Islet precursor cell (in vitro differentiated cells): ENCODE results near the gene SFT2D3.
"Not testable (repeated sequence)": the region's sequence is repeated elsewhere in the genome, so short reads cannot be mapped to it uniquely, and the experiment has no call there.

Source experiments
- DNase-seq: peaks from one replicate; pipeline ENCODE4 v3.0.0-alpha.2; 2018

The SFT2D3 gene

GRCh38 chr2:127712999-127713398, 11.7 kb downstream of the SFT2D3 start:
- no peak for DNase-seq

- no peak for DNase-seq
Observed at GRCh38 chr2:127713562-127713961, 12.3 kb downstream of the SFT2D3 start.

- DNase-seq: no peak
Observed at GRCh38 chr2:127715778-127716449, 14.6 kb downstream of the SFT2D3 start.

GRCh38 chr2:127718271-127718670, 17.0 kb downstream of the SFT2D3 start:
- no peak for DNase-seq

GRCh38 chr2:127719301-127720218, 18.3 kb downstream of the SFT2D3 start:
- DNase-seq: no peak

GRCh38 chr2:127721311-127721977, 20.1 kb downstream of the SFT2D3 start:
- DNase-seq: no peak

GRCh38 chr2:127721978-127722355, 20.7 kb downstream of the SFT2D3 start:
- DNase-seq: no peak

GRCh38 chr2:127722807-127723206, 21.5 kb downstream of the SFT2D3 start:
- DNase-seq: no peak

- no peak for DNase-seq
Observed at GRCh38 chr2:127726158-127726880, 25.0 kb downstream of the SFT2D3 start.

- no peak for DNase-seq
Observed at GRCh38 chr2:127733113-127733815, 32.0 kb downstream of the SFT2D3 start.

- no peak for DNase-seq
Observed at GRCh38 chr2:127733816-127734537, 32.7 kb downstream of the SFT2D3 start.

- no peak for DNase-seq
Observed at GRCh38 chr2:127735044-127735443, 33.7 kb downstream of the SFT2D3 start.

GRCh38 chr2:127735537-127736399, 34.5 kb downstream of the SFT2D3 start:
- DNase-seq: no peak

GRCh38 chr2:127737892-127738291, 36.6 kb downstream of the SFT2D3 start:
- no peak for DNase-seq

- no peak for DNase-seq
Observed at GRCh38 chr2:127739800-127740199, 38.5 kb downstream of the SFT2D3 start.

- DNase-seq: no peak
Observed at GRCh38 chr2:127740665-127741288, 39.5 kb downstream of the SFT2D3 start.

GRCh38 chr2:127743477-127744026, 42.3 kb downstream of the SFT2D3 start:
- no peak for DNase-seq

GRCh38 chr2:127747621-127748020, 46.3 kb downstream of the SFT2D3 start:
- DNase-seq: no peak

- not testable (repeated sequence) for DNase-seq
Observed at GRCh38 chr2:127749537-127749936, 48.2 kb downstream of the SFT2D3 start.

- DNase-seq: no peak
Observed at GRCh38 chr2:127753374-127753773, 52.1 kb downstream of the SFT2D3 start.
